HepG2 (cell line): ENCODE results near the gene EDN2. TPM values are rescaled to one million over a fixed set of nuclear protein-coding genes. Genes with fewer than 3 reads are reported as not detected.

ENCODE experiments used
- ATAC-seq: fragments of 200-7000 bp; cut with Tn5 transposase; 3 replicates; pipeline ENCODE4 v1.9.1; 2020; ENCODE audit warnings: mild to moderate bottlenecking, moderate library complexity
- BruUV-seq: library from RNA; stranded (reverse); fragments of 400-500 nt; replicated peaks from 2 replicates; lab custom pipeline; 2021; lab: Mats Ljungman, UMichigan
- CTCF ChIA-PET: fragments of 300-600 bp; formaldehyde crosslinking; extraction: SDS; loops from one replicate; lab custom pipeline; 2021; ENCODE audit warnings: low total read pairs, inconsistent platforms, low intra/inter-chr PET ratio; lab: Yijun Ruan, JAX
- POLR2A ChIA-PET: fragments of 350-600 bp; sonication (Branson Sonifier 250); formaldehyde crosslinking; loops from one replicate; lab custom pipeline; 2020; ENCODE audit warnings: antibody characterized with exemption, inconsistent platforms; lab: Yijun Ruan, JAX
- DNase-seq: peaks from one replicate; pipeline ENCODE4 v3.0.0-alpha.2; 2015; ENCODE audit warnings: low spot score
- FAIRE-seq: peaks from 3 replicates; lab custom pipeline; 2011; peaks lifted over from hg19 to GRCh38; lab: Jason Lieb, UNC
- H2AFZ ChIP-seq: one replicate; pipeline ENCODE4 v1.6.1; 2011; ENCODE audit warnings: low read length, inconsistent platforms
- H3K27ac ChIP-seq: fragments of 300-600 bp; 3 replicates; pipeline ENCODE4 v1.8.0; 2011; ENCODE audit warnings: mixed run types, mild to moderate bottlenecking, mixed read lengths, low read length, inconsistent platforms; ENCODE audit not compliant: insufficient read depth; ENCODE audit errors: extremely low read length
- H3K27me3 ChIP-seq, 2 experiments: fragments of 200-600 bp in 1 of 2; 2 replicates in 1 of 2; 3 replicates in 1 of 2; pipeline versions ENCODE4 v1.6.0 to v1.8.0; 2011; ENCODE audit warnings: low read length in 2 of 2, mild to moderate bottlenecking in 2 of 2, moderate library complexity in 2 of 2, inconsistent platforms in 1 of 2; ENCODE audit not compliant: insufficient read depth in 2 of 2, control insufficient read depth in 1 of 2
- H3K36me3 ChIP-seq, 2 experiments: fragments of 200-600 bp in 1 of 2; replicated peaks in 1 of 2; 2 replicates in 1 of 2; 3 replicates in 1 of 2; pipeline versions ENCODE4 v1.5.1 to v1.8.0; 2011; ENCODE audit warnings: low read length in 2 of 2, inconsistent platforms in 1 of 2; ENCODE audit not compliant: insufficient read depth in 2 of 2, control insufficient read depth in 1 of 2
- H3K4me1 ChIP-seq: 2 replicates; pipeline ENCODE4 v1.5.1; 2012; ENCODE audit warnings: low read length, inconsistent platforms; ENCODE audit not compliant: insufficient read depth
- H3K4me2 ChIP-seq: 2 replicates; pipeline ENCODE4 v1.6.0; 2011; ENCODE audit warnings: low read depth, low read length, inconsistent platforms
- H3K4me3 ChIP-seq, 3 experiments: fragments of 200-600 bp in 1 of 3; sonication (generic), shearing (Covaris generic) in 1 of 3; replicated peaks in 1 of 3; 2 replicates each; pipeline ENCODE4 v1.5.1; 2011 to 2016; ENCODE audit warnings: low read length in 3 of 3, inconsistent platforms in 2 of 3, low read depth in 2 of 3, mild to moderate bottlenecking in 2 of 3, control low read depth in 1 of 3, mixed read lengths in 1 of 3; ENCODE audit not compliant: insufficient read depth in 1 of 3
- H3K79me2 ChIP-seq: one replicate; pipeline ENCODE4 v1.6.1; 2011; ENCODE audit warnings: low read length, inconsistent platforms; ENCODE audit not compliant: insufficient read depth
- H3K9ac ChIP-seq: 2 replicates; pipeline ENCODE4 v1.6.0; 2011; ENCODE audit warnings: mild to moderate bottlenecking, low read depth, low read length, inconsistent platforms; ENCODE audit not compliant: insufficient read depth
- H3K9me3 ChIP-seq: 2 replicates; pipeline ENCODE4 v1.5.1; 2012; ENCODE audit warnings: mild to moderate bottlenecking, low read length
- H4K20me1 ChIP-seq: 2 replicates; pipeline ENCODE4 v1.6.0; 2011; ENCODE audit warnings: inconsistent platforms, mild to moderate bottlenecking, low read length, moderate library complexity; ENCODE audit not compliant: insufficient read depth
- FOSL1 ChIP-seq: sonication (generic); formaldehyde crosslinking; IDR thresholded peaks from 2 replicates; pipeline ENCODE4 v1.9.0; 2021; ENCODE audit warnings: missing genetic modification reagents, borderline replicate concordance
- HNF1B ChIP-seq: sonication (generic); formaldehyde crosslinking; IDR thresholded peaks from 2 replicates; pipeline ENCODE4 v1.5.1; 2020; ENCODE audit warnings: mild to moderate bottlenecking, moderate library complexity, missing genetic modification reagents
- JDP2 ChIP-seq: sonication (generic); formaldehyde crosslinking; IDR thresholded peaks from 2 replicates; pipeline ENCODE4 v1.8.1; 2022; ENCODE audit warnings: missing genetic modification reagents, borderline replicate concordance
- MBD4 ChIP-seq: IDR thresholded peaks from 2 replicates; pipeline ENCODE4 v1.6.1; 2012; ENCODE audit warnings: low read length, inconsistent platforms, borderline replicate concordance
- RAD51 ChIP-seq: fragments of 450-650 bp; IDR thresholded peaks from 2 replicates; pipeline ENCODE4 v1.6.1; 2016; ENCODE audit warnings: borderline replicate concordance
- RBM39 ChIP-seq: fragments of 200-400 bp; formaldehyde crosslinking; IDR thresholded peaks from one replicate; pipeline ENCODE4 v1.6.1; 2018; ENCODE audit warnings: antibody characterized with exemption, mild to moderate bottlenecking, low read depth, low read length; ENCODE audit not compliant: poor library complexity, severe bottlenecking
- SAP130 ChIP-seq: IDR thresholded peaks from 2 replicates; pipeline ENCODE4 v1.6.1; 2016; ENCODE audit warnings: low read depth
- STAT5B ChIP-seq: sonication (generic); formaldehyde crosslinking; IDR thresholded peaks from 2 replicates; pipeline ENCODE4 v1.4.0; 2020; ENCODE audit warnings: missing genetic modification reagents
- TBX2 ChIP-seq: sonication (generic); formaldehyde crosslinking; IDR thresholded peaks from 2 replicates; pipeline ENCODE4 v1.5.0; 2020; ENCODE audit warnings: missing genetic modification reagents, mild to moderate bottlenecking, borderline replicate concordance
- TEAD3 ChIP-seq: optimal IDR thresholded peaks from 2 replicates; pipeline ENCODE3; 2016; ENCODE audit warnings: borderline replicate concordance
- TP53 ChIP-seq: sonication (generic); formaldehyde crosslinking; conservative IDR thresholded peaks from 2 replicates; pipeline ENCODE4 v1.4.0; 2020; ENCODE audit warnings: missing genetic modification reagents
- ZNF124 ChIP-seq: sonication (generic); formaldehyde crosslinking; IDR thresholded peaks from 2 replicates; pipeline ENCODE4 v1.4.0; 2020; ENCODE audit warnings: missing genetic modification reagents
- ZNF337 ChIP-seq: sonication (generic); formaldehyde crosslinking; IDR thresholded peaks from 2 replicates; pipeline ENCODE4 v1.5.1; 2020; ENCODE audit warnings: missing genetic modification reagents, low read depth, mild to moderate bottlenecking, borderline replicate concordance
- WGBS: methylation state at CpG from one replicate; pipeline ENCODE4 v1.1.6; 2017; ENCODE audit warnings: low lambda C conversion rate; 5-methylcytosine and 5-hydroxymethylcytosine counted together
- in situ Hi-C: cut with HindIII; loops from 2 replicates; pipeline ENCODE4 v1.10.0; 2017; ENCODE audit warnings: low pct_unique_long_range_greater_than_20kb; ENCODE audit not compliant: extremely low pct_ligation_motif_present
- intact Hi-C: fragments of 100-400 bp; cut with micrococcal nuclease; formaldehyde crosslinking; loops from one replicate; pipeline ENCODE4 v1.10.0; 2022; ENCODE audit not compliant: unreplicated experiment
- polyA plus RNA-seq, 8 experiments: library from polyadenylated mRNA; depleted of rRNA in 3 of 8; stranded (reverse) in 7 of 8; unstranded in 1 of 8; fragments of >200 nt; fragmentation: Illumina TruSeq in 4 of 8; extraction: Trizol in 4 of 8; gene quantifications; 2 replicates each; pipeline versions ENCODE4 v1.2.1 to v1.2.3, GENCODE V29; 2011 to 2016; ENCODE audit warnings: low read depth in 4 of 8, missing spikeins in 1 of 8, mixed read lengths in 1 of 8; ENCODE audit not compliant: insufficient read depth in 1 of 8
- total RNA-seq, 5 experiments: library from RNA; depleted of rRNA; stranded (reverse); fragments of >200 nt; fragmentation: Illumina TruSeq; extraction: Trizol; gene quantifications; 2 replicates each; pipeline ENCODE4 v1.2.3, GENCODE V29; 2016; ENCODE audit warnings: low read depth in 1 of 5
- TF ChIP-seq, protein P1 (sequence below): conservative IDR thresholded peaks from 2 replicates; pipeline ENCODE4 v1.6.1; 2018; ENCODE audit warnings: missing genetic modification reagents
- TF ChIP-seq, protein P2 (sequence below): sonication (generic); formaldehyde crosslinking; IDR thresholded peaks from 2 replicates; pipeline ENCODE4 v1.5.1; 2020; ENCODE audit warnings: mild to moderate bottlenecking, missing genetic modification reagents, borderline replicate concordance

The EDN2 gene
- total and polyA plus RNA-seq, 2 of the 13 experiments (the other 11 are each of a cell fraction or from before 2014, with no cell fraction given) = not detected

GRCh38 chr1:41475346-41475745 lies 9.1 kb downstream of the EDN2 start:
- H3K9me3 ChIP-seq = no peaks in the 10 kb centered on the region
- no peaks in the 10 kb centered on the region for H3K79me2 ChIP-seq
- H3K4me3 ChIP-seq = no peak overlapping the region
- TF ChIP-seq TP53 (CRISPR knock-in tag) = no peak
- no peak for TF ChIP-seq RAD51
- TF ChIP-seq STAT5B (CRISPR knock-in tag) = no peak
- no peak for TF ChIP-seq MBD4
- TF ChIP-seq ZNF124 (CRISPR knock-in tag) = no peak
- TF ChIP-seq ZNF337 = no peak
- no peak for TF ChIP-seq SAP130
- no peak for TF ChIP-seq FOSL1 (CRISPR knock-in tag)
- TF ChIP-seq HNF1B = no peak
- TF ChIP-seq TBX2 (CRISPR knock-in tag) = no peak
- no peak for TF ChIP-seq JDP2 (CRISPR knock-in tag)
- no peak for TF ChIP-seq TEAD3
- TF ChIP-seq, protein P1, sequence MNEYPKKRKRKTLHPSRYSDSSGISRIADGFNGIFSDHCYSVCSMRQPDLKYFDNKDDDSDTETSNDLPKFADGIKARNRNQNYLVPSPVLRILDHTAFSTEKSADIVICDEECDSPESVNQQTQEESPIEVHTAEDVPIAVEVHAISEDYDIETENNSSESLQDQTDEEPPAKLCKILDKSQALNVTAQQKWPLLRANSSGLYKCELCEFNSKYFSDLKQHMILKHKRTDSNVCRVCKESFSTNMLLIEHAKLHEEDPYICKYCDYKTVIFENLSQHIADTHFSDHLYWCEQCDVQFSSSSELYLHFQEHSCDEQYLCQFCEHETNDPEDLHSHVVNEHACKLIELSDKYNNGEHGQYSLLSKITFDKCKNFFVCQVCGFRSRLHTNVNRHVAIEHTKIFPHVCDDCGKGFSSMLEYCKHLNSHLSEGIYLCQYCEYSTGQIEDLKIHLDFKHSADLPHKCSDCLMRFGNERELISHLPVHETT = no peak
- TF ChIP-seq RBM39 = no peak
- TF ChIP-seq, protein P2, sequence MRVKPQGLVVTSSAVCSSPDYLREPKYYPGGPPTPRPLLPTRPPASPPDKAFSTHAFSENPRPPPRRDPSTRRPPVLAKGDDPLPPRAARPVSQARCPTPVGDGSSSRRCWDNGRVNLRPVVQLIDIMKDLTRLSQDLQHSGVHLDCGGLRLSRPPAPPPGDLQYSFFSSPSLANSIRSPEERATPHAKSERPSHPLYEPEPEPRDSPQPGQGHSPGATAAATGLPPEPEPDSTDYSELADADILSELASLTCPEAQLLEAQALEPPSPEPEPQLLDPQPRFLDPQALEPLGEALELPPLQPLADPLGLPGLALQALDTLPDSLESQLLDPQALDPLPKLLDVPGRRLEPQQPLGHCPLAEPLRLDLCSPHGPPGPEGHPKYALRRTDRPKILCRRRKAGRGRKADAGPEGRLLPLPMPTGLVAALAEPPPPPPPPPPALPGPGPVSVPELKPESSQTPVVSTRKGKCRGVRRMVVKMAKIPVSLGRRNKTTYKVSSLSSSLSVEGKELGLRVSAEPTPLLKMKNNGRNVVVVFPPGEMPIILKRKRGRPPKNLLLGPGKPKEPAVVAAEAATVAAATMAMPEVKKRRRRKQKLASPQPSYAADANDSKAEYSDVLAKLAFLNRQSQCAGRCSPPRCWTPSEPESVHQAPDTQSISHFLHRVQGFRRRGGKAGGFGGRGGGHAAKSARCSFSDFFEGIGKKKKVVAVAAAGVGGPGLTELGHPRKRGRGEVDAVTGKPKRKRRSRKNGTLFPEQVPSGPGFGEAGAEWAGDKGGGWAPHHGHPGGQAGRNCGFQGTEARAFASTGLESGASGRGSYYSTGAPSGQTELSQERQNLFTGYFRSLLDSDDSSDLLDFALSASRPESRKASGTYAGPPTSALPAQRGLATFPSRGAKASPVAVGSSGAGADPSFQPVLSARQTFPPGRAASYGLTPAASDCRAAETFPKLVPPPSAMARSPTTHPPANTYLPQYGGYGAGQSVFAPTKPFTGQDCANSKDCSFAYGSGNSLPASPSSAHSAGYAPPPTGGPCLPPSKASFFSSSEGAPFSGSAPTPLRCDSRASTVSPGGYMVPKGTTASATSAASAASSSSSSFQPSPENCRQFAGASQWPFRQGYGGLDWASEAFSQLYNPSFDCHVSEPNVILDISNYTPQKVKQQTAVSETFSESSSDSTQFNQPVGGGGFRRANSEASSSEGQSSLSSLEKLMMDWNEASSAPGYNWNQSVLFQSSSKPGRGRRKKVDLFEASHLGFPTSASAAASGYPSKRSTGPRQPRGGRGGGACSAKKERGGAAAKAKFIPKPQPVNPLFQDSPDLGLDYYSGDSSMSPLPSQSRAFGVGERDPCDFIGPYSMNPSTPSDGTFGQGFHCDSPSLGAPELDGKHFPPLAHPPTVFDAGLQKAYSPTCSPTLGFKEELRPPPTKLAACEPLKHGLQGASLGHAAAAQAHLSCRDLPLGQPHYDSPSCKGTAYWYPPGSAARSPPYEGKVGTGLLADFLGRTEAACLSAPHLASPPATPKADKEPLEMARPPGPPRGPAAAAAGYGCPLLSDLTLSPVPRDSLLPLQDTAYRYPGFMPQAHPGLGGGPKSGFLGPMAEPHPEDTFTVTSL = no peak
- ATAC-seq (no peak), DNase-seq (no peak), FAIRE-seq (no peak)
- H3K9ac ChIP-seq = no peak overlapping the region
- H3K27ac ChIP-seq = no peak overlapping the region
- peaks cover 29% of the 10 kb centered on the region for H3K4me1 ChIP-seq
- BruUV-seq = no TSS peak
- H3K36me3 ChIP-seq = no peaks in the 10 kb centered on the region
- no peaks in the 10 kb centered on the region for H4K20me1 ChIP-seq
- in situ Hi-C loops (no loop called here), intact Hi-C loops (no loop called here)
- H3K27me3 ChIP-seq = peaks cover 0 to 6% of the 10 kb centered on the region in 2 experiments; a peak in 1 of 5 replicates
- POLR2A ChIA-PET = no interaction called here
- no peak overlapping the region for H2AFZ ChIP-seq
- H3K4me2 ChIP-seq = no peak overlapping the region
- CTCF ChIA-PET = no interaction called here
- 70% methylated on average over 3 of the region's 4 CpGs for WGBS
